GM12878 (cell line): ENCODE results near the gene HJURP. TPM values are rescaled to one million over a fixed set of nuclear protein-coding genes. Genes with fewer than 3 reads are reported as not detected.

Source experiments
- ATAC-seq: fragments of 200-7000 bp; cut with Tn5 transposase; 3 replicates; pipeline ENCODE4 v1.9.1; 2020; ENCODE audit warnings: mild to moderate bottlenecking, moderate library complexity
- BruUV-seq: library from RNA; stranded (reverse); fragments of 400-500 nt; replicated peaks from 2 replicates; lab custom pipeline; 2021; lab: Mats Ljungman, UMichigan
- CTCF ChIA-PET: fragments of 300-600 bp; sonication (Branson Sonifier 250); formaldehyde crosslinking; extraction: SDS; loops from one replicate; lab custom pipeline; 2021; ENCODE audit warnings: inconsistent platforms; lab: Yijun Ruan, JAX
- POLR2A ChIA-PET: fragments of 350-600 bp; formaldehyde crosslinking; extraction: SDS; loops from one replicate; lab custom pipeline; 2021; ENCODE audit warnings: inconsistent platforms; lab: Charles Lee
- RAD21 ChIA-PET: fragments of 300-600 bp; sonication (Branson Sonifier 250); formaldehyde crosslinking; loops from one replicate; lab custom pipeline; 2023; ENCODE audit warnings: antibody characterized with exemption; ENCODE audit not compliant: unreplicated experiment; lab: Charles Lee
- SMC1A ChIA-PET: fragments of 300-600 bp; sonication (Branson Sonifier 250); formaldehyde crosslinking; loops from one replicate; lab custom pipeline; 2023; ENCODE audit not compliant: unreplicated experiment, uncharacterized antibody; lab: Charles Lee
- DNase-seq: peaks from one replicate; pipeline ENCODE4 v3.0.0-alpha.2; 2011; ENCODE audit warnings: low read depth, low spot score
- FAIRE-seq: peaks from 3 replicates; lab custom pipeline; 2011; peaks lifted over from hg19 to GRCh38; lab: Jason Lieb, UNC
- H2AFZ ChIP-seq: 2 replicates; pipeline ENCODE4 v1.6.0; 2011; ENCODE audit warnings: low read depth, low read length, control low read depth; ENCODE audit not compliant: control insufficient read depth
- H3K27ac ChIP-seq: 2 replicates; pipeline ENCODE4 v1.5.1; 2011; ENCODE audit warnings: control low read depth; ENCODE audit not compliant: control insufficient read depth, insufficient read depth
- H3K27me3 ChIP-seq, 2 experiments: replicated peaks in 1 of 2; 2 replicates each; pipeline versions ENCODE4 v1.6.0 to v1.6.1; 2011; ENCODE audit warnings: low read length in 1 of 2; ENCODE audit not compliant: control insufficient read depth in 2 of 2, insufficient read depth in 2 of 2
- H3K36me3 ChIP-seq, 2 experiments: 2 replicates each; pipeline ENCODE4 v1.5.1; 2011; ENCODE audit warnings: low read length in 1 of 2; ENCODE audit not compliant: control insufficient read depth in 2 of 2, insufficient read depth in 2 of 2
- H3K4me1 ChIP-seq: 2 replicates; pipeline ENCODE4 v1.6.1; 2011; ENCODE audit warnings: mild to moderate bottlenecking, low read length, moderate library complexity, mixed read lengths; ENCODE audit not compliant: control insufficient read depth, insufficient read depth
- H3K4me2 ChIP-seq: 2 replicates; pipeline ENCODE4 v1.6.0; 2011; ENCODE audit warnings: control low read depth; ENCODE audit not compliant: control insufficient read depth, insufficient read depth
- H3K4me3 ChIP-seq: fragments of 200-600 bp; sonication (generic); 2 replicates; pipeline ENCODE4 v1.5.1; 2016
- H3K79me2 ChIP-seq: 2 replicates; pipeline ENCODE4 v1.6.0; 2011; ENCODE audit warnings: low read length; ENCODE audit not compliant: control insufficient read depth, insufficient read depth
- H3K9ac ChIP-seq: 2 replicates; pipeline ENCODE4 v1.8.0; 2011; ENCODE audit warnings: low read length, control low read depth, mixed read lengths; ENCODE audit not compliant: control insufficient read depth, insufficient read depth
- H3K9me3 ChIP-seq: replicated peaks from 3 replicates; pipeline ENCODE4 v1.5.1; 2011; ENCODE audit warnings: mild to moderate bottlenecking, low read length; ENCODE audit not compliant: control insufficient read depth, insufficient read depth
- H4K20me1 ChIP-seq: 2 replicates; pipeline ENCODE4 v1.6.0; 2011; ENCODE audit not compliant: control insufficient read depth, insufficient read depth
- CREM ChIP-seq: IDR thresholded peaks from 2 replicates; pipeline ENCODE4 v1.6.1; 2014; ENCODE audit warnings: antibody characterized with exemption, low read depth
- LARP7 ChIP-seq: fragments of 450-650 bp; IDR thresholded peaks from 2 replicates; pipeline ENCODE4 v1.6.1; 2017; ENCODE audit warnings: mild to moderate bottlenecking
- NR2F1 ChIP-seq: fragments of 450-650 bp; conservative IDR thresholded peaks from 2 replicates; pipeline ENCODE4 v1.6.1; 2017; ENCODE audit warnings: mild to moderate bottlenecking
- RAD21 ChIP-seq: IDR thresholded peaks from 2 replicates; pipeline ENCODE4 v1.6.1; 2011; ENCODE audit warnings: mild to moderate bottlenecking, low read depth, low read length, moderate library complexity; ENCODE audit not compliant: insufficient read depth
- YY1 ChIP-seq: IDR thresholded peaks from 2 replicates; pipeline ENCODE4 v1.6.1; 2011; ENCODE audit warnings: low read depth, mild to moderate bottlenecking, low read length
- ZNF384 ChIP-seq: IDR thresholded peaks from 2 replicates; pipeline ENCODE4 v1.6.1; 2012; ENCODE audit warnings: low read depth, mild to moderate bottlenecking, low read length, improper control_type of control experiment, borderline replicate concordance
- WGBS: methylation state at CpG from one replicate; pipeline ENCODE4 v1.1.6; 2016; ENCODE audit warnings: low lambda C conversion rate; ENCODE audit not compliant: insufficient replicate concordance, insufficient coverage; ENCODE audit errors: missing lambda C conversion rate; 5-methylcytosine and 5-hydroxymethylcytosine counted together
- in situ Hi-C: fragments of 300-500 bp; cut with MboI; formaldehyde crosslinking; loops from 9 replicates; pipeline ENCODE4 v1.14.3; 2018; ENCODE audit warnings: mixed read lengths
- intact Hi-C: fragments of 100-400 bp; cut with micrococcal nuclease; formaldehyde crosslinking; loops from one replicate; pipeline ENCODE4 v1.14.2; 2022; ENCODE audit not compliant: unreplicated experiment
- polyA plus RNA-seq, 11 experiments: library from polyadenylated mRNA; depleted of rRNA in 4 of 11; unstranded in 6 of 11; stranded (reverse) in 5 of 11; fragments of >200 nt; fragmentation: Nextera tagmentation in 4 of 11; fragmentation: Illumina TruSeq in 1 of 11; extraction: Ambion mirVana in 4 of 11; extraction: Trizol in 1 of 11; gene quantifications; 1 replicate in 1 of 11; 2 replicates in 10 of 11; pipeline versions ENCODE4 v1.2.1 to v1.2.3, GENCODE V29; 2011 to 2016; ENCODE audit warnings: inconsistent platforms in 2 of 11, missing spikeins in 2 of 11, low read depth in 1 of 11
- total RNA-seq, 4 experiments: library from RNA; depleted of rRNA in 3 of 4; stranded (reverse); fragments of >200 nt in 3 of 4; fragmentation: Illumina TruSeq in 1 of 4; extraction: Trizol in 1 of 4; gene quantifications; 2 replicates each; pipeline versions ENCODE4 v1.2.1 to v1.2.3, GENCODE V29; 2013 to 2021
- TF ChIP-seq, protein P1 (sequence below): IDR thresholded peaks from 2 replicates; pipeline ENCODE4 v1.6.1; 2012; ENCODE audit warnings: low read length, inconsistent platforms

Gene HJURP
- total and polyA plus RNA-seq, 10 of the 15 experiments (the other 5 are each of a cell fraction or from before 2014, with no cell fraction given) = 12.7 to 68.9 (median 44.4) TPM

DNA sequence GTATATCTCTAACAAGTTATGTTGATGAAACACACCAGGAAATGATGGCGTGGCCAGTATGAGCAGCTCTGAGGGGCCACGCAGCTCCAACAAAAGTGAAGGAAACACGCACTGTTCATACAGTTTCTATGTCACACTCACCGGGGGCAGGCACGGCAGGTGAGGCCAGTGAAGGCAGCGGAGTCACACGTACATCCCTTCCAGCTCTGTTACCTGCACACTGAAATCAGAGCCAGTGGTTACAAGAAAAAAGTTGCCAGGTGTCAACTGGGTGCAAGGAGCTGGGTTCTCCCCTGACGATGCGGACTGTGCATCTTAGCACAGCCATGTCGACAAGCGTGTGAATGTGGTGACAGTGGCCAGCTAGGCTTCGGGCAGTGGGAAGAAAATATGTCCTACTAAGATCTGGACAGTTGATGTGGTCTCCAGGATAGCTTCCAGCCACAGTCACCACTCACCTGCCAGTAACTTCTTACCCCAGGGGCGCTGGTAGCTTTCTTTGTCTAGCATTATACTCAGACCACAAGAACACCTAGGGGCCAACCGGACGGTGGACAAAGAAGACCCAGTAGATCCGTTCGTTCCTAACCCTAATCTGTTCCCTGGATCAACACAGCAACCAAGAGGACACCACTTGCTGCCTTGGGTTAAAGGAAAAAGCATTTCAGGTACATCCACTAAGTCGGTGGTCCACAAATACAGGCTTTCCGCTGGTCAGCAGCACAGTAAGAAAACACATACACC is 10.1 kb downstream of the HJURP start:
- Histone ChIP-seq H3K4me3 (no peak overlapping the region), H3K27me3 (no peaks in the 10 kb centered on the region), H2AFZ (no peak overlapping the region), H3K4me2 (no peak overlapping the region), H3K27ac (no peak overlapping the region), H3K9me3 (no peaks in the 10 kb centered on the region), H4K20me1 (no peaks in the 10 kb centered on the region), H3K36me3 (peaks cover 55 to 58% of the 10 kb centered on the region in 2 experiments), H3K4me1 (peaks cover 5% of the 10 kb centered on the region), H3K79me2 (peaks cover 16% of the 10 kb centered on the region), H3K9ac (no peak overlapping the region)
- WGBS = 94% methylated on average over 19 of the region's 19 CpGs
- intact Hi-C loops = no loop called here
- ATAC-seq (no peak), DNase-seq (no peak), FAIRE-seq (no peak)
- CTCF ChIA-PET = interaction anchor here (1.2 to 3.7 kb wide), 2 partner anchors 7 to 13 kb away, joined by 3 to 11 read pairs; no protein-coding TSS in a partner anchor
- SMC1A ChIA-PET = no interaction called here
- TF ChIP-seq LARP7 (no peak), CREM (no peak), YY1 (no peak)
- POLR2A ChIA-PET = no interaction called here
- RAD21 ChIA-PET = no interaction called here
- in situ Hi-C loops = no loop called here
- BruUV-seq = no TSS peak

DNA sequence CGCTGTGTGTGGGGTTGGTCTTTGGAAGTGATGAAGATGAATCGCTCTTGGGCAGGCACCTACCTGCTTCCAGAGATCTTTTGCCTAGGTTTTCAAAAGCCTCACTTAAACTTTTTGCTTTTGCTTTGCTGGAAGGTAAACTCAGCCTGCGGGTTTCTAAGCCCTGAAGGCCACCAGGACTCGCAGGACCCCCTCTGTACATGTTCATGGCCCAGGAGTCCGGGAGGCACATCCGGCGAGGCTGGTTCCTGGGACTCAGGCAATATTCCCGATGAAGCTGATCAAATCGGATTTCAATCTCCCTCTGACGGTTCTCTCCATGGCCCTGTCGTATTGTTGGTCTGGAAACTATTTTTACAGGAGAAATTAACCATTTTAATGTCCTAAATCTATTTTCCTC is 13.2 kb downstream of the HJURP start:
- FAIRE-seq (no peak), DNase-seq (no peak), ATAC-seq (no peak)
- Histone ChIP-seq H3K4me2 (no peak overlapping the region), H3K9ac (no peak overlapping the region), H3K36me3 (peaks cover 39 to 64% of the 10 kb centered on the region in 2 experiments), H3K27ac (no peak overlapping the region), H3K4me3 (no peak overlapping the region), H4K20me1 (no peaks in the 10 kb centered on the region), H3K79me2 (peaks cover 32% of the 10 kb centered on the region), H2AFZ (no peak overlapping the region), H3K27me3 (no peaks in the 10 kb centered on the region), H3K9me3 (no peaks in the 10 kb centered on the region), H3K4me1 (peaks cover 13% of the 10 kb centered on the region)
- TSS peak; percentile 36 for BruUV-seq
- WGBS = 98% methylated on average over 11 of the region's 11 CpGs
- ChIA-PET CTCF (interaction anchor here (2.1 kb wide), 1 partner anchor 20 kb away, joined by 5 read pairs; no protein-coding TSS in a partner anchor), SMC1A (no interaction called here), RAD21 (no interaction called here), POLR2A (no interaction called here)
- in situ Hi-C loops (no loop called here), intact Hi-C loops (no loop called here)
- no peak for TF ChIP-seq RAD21
- TF ChIP-seq, protein P1, sequence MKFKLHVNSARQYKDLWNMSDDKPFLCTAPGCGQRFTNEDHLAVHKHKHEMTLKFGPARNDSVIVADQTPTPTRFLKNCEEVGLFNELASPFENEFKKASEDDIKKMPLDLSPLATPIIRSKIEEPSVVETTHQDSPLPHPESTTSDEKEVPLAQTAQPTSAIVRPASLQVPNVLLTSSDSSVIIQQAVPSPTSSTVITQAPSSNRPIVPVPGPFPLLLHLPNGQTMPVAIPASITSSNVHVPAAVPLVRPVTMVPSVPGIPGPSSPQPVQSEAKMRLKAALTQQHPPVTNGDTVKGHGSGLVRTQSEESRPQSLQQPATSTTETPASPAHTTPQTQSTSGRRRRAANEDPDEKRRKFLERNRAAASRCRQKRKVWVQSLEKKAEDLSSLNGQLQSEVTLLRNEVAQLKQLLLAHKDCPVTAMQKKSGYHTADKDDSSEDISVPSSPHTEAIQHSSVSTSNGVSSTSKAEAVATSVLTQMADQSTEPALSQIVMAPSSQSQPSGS = no peak
- no peak for TF ChIP-seq NR2F1
- TF ChIP-seq ZNF384 = no peak
